Renal cortex interstitium (tissue), 15 donors: Measurements from ENCODE around the gene CLCN7. TPM values are rescaled to one million over a fixed set of nuclear protein-coding genes. Genes with fewer than 3 reads are reported as not detected.

Experiments
- DNase-seq, 11 donors: peaks; one replicate each; pipeline ENCODE4 v3.0.0-alpha.2; 2013; ENCODE audit warnings: low read depth in 9 of 11, low spot score in 4 of 11; ENCODE audit errors: extremely low read depth in 1 of 11
- long read RNA-seq, 16 experiments: transcript quantifications; one replicate each; lab custom pipeline, GENCODE V29; 2026
- polyA plus RNA-seq, 3 donors: library from polyadenylated mRNA; unstranded; fragments of 120-200 nt; gene quantifications; one replicate each; pipeline ENCODE4 v1.2.1, GENCODE V29; 2013; ENCODE audit not compliant: insufficient read length in 3 of 3

CLCN7 gene, protein sequence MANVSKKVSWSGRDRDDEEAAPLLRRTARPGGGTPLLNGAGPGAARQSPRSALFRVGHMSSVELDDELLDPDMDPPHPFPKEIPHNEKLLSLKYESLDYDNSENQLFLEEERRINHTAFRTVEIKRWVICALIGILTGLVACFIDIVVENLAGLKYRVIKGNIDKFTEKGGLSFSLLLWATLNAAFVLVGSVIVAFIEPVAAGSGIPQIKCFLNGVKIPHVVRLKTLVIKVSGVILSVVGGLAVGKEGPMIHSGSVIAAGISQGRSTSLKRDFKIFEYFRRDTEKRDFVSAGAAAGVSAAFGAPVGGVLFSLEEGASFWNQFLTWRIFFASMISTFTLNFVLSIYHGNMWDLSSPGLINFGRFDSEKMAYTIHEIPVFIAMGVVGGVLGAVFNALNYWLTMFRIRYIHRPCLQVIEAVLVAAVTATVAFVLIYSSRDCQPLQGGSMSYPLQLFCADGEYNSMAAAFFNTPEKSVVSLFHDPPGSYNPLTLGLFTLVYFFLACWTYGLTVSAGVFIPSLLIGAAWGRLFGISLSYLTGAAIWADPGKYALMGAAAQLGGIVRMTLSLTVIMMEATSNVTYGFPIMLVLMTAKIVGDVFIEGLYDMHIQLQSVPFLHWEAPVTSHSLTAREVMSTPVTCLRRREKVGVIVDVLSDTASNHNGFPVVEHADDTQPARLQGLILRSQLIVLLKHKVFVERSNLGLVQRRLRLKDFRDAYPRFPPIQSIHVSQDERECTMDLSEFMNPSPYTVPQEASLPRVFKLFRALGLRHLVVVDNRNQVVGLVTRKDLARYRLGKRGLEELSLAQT
- polyA plus RNA-seq = 10 to 100 TPM; 44.9 to 62.2 (median 51.7) TPM
- long read RNA-seq, donor 1, full-length matches to known transcripts = 10 of 10 reads
- long read RNA-seq, donor 1, partial matches to known transcripts = 0 of 10 reads
- long read RNA-seq, donor 1, other reads (novel, unspliced or antisense) = 0 of 10 reads
- long read RNA-seq, donor 2, partial matches to known transcripts = 0 of 3 reads
- long read RNA-seq, donor 2, other reads (novel, unspliced or antisense) = 0 of 3 reads
- long read RNA-seq, donor 3, full-length matches to known transcripts = 8 of 8 reads
- long read RNA-seq, donor 3, partial matches to known transcripts = 0 of 8 reads
- long read RNA-seq, donor 3, other reads (novel, unspliced or antisense) = 0 of 8 reads
- long read RNA-seq, donor 4, full-length matches to known transcripts = 8 of 8 reads
- long read RNA-seq, donor 4, partial matches to known transcripts = 0 of 8 reads
- long read RNA-seq, donor 4, other reads (novel, unspliced or antisense) = 0 of 8 reads
- long read RNA-seq, donor 5 = 0 reads
- long read RNA-seq, donor 6, full-length matches to known transcripts = 9 of 9 reads
- long read RNA-seq, donor 6, partial matches to known transcripts = 0 of 9 reads
- long read RNA-seq, donor 6, other reads (novel, unspliced or antisense) = 0 of 9 reads
- long read RNA-seq, donor 7, full-length matches to known transcripts = 5 of 5 reads
- long read RNA-seq, donor 7, partial matches to known transcripts = 0 of 5 reads
- long read RNA-seq, donor 7, other reads (novel, unspliced or antisense) = 0 of 5 reads
- long read RNA-seq, donor 8 = 0 reads
- long read RNA-seq, donor 9, full-length matches to known transcripts = 7 of 7 reads
- long read RNA-seq, donor 9, partial matches to known transcripts = 0 of 7 reads
- long read RNA-seq, donor 9, other reads (novel, unspliced or antisense) = 0 of 7 reads
- long read RNA-seq, donor 10, full-length matches to known transcripts = 5 of 5 reads
- long read RNA-seq, donor 10, partial matches to known transcripts = 0 of 5 reads
- long read RNA-seq, donor 10, other reads (novel, unspliced or antisense) = 0 of 5 reads
- long read RNA-seq, donor 11, full-length matches to known transcripts = 8 of 8 reads
- long read RNA-seq, donor 11, partial matches to known transcripts = 0 of 8 reads
- long read RNA-seq, donor 11, other reads (novel, unspliced or antisense) = 0 of 8 reads
- long read RNA-seq, donor 12, full-length matches to known transcripts = 5 of 17 reads
- long read RNA-seq, donor 12, partial matches to known transcripts = 12 of 17 reads
- long read RNA-seq, donor 12, other reads (novel, unspliced or antisense) = 0 of 17 reads
- long read RNA-seq, donor 13 = 0 reads
- long read RNA-seq, donor 14, partial matches to known transcripts = 0 of 4 reads
- long read RNA-seq, donor 14, other reads (novel, unspliced or antisense) = 0 of 4 reads
- long read RNA-seq, donor 15, full-length matches to known transcripts = 3 of 3 reads
- long read RNA-seq, donor 15, partial matches to known transcripts = 0 of 3 reads
- long read RNA-seq, donor 15, other reads (novel, unspliced or antisense) = 0 of 3 reads
- long read RNA-seq, donor 16, full-length matches to known transcripts = 31 of 103 reads
- long read RNA-seq, donor 16, partial matches to known transcripts = 67 of 103 reads
- long read RNA-seq, donor 16, other reads (novel, unspliced or antisense) = 5 of 103 reads

DNA sequence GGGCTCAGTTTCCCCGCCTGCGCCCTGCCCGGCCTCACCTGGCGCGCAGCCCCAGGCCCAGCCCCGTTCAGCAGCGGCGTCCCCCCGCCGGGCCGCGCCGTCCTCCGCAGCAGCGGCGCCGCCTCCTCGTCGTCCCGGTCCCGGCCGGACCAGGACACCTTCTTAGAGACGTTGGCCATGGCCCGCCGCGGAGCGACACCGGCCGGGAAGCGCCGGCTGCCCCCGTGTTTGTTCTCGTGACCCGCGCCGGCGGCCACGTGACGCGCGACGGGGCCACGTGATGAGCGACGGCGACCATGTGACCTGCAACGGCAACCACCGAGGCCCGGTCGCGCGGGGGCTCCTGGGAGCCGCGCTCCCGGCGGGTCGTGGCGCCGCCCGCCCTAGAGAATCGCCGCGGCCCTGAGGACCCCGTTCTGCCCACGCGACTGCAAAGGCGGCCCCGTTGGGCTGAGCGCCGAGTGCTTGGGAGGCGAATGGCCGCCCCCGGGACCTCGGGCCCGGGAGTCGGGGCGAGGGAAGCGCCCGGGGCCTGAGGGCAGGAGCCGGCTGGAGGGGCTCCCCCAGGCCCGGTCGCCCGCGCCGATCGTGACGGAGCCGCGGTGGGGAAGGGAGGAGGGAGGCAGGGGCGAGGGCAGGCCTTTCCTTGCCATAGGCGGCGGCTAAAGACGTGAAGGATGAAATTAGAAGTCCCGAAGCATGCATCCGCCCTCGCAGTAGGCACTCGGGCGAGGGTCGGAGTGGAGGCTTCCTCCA is at the start of gene CLCN7:
TSS of gene CLCN7 (minus strand) at position 233 of the 756 bp plus-strand sequence. CDS start at position 179, 54 bp downstream.
- DNase-seq = peak; percentile 58 to 81 (median 76)

DNA sequence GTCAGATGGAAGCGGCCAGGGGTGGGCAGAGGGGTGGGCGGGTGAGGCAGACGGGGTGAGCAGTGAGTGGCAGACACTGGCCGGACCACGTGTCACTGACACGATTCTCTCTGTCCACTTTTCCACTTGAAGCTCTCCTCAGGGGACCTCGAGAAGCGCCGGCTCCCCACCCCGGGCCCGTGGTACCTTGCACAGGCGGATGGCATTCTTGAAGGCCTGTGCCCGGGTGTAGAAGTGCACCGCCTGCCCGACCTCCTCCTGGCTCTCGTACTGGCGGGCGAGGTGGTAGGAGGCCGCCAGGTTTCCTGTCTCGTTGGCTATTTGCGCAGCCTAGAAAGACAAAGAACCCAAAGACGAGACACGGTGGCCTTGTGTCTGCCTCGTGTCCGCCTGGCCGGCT is 49.5 kb upstream of the CLCN7 start:
- DNase-seq = no peak

DNA sequence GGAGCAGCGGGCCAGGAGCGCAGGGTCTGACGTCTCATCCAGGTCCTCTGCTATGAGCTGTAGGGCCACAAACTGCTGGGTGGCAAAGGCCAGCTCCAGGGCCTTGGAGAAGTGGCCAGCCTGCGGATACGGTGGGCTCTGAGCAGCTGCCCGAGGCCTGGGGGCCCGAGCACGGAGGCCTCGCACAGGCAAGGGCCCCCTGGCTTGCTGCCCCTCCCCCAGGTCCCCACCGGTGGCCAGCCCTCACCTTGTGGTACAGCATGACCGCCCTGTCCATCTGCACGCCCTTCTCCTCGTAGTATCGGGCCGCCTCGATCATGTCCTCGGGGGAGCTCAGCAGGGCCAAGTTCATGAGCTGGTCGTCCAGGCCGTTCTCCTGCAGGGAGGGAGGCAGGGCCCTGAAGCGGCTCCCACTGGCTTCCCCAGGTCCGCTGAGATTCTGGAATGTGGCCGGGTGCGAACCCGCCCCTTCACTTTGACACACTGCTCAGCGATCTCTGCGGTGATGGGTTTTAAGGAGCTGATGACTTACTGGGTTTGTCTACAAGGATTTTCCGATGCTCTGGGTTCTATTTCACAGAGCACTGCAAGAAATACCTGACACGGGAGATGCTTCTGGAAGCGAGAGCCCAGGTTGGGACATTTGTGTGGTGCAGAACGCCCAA is 48.9 kb upstream of the CLCN7 start:
- DNase-seq = no peak

DNA sequence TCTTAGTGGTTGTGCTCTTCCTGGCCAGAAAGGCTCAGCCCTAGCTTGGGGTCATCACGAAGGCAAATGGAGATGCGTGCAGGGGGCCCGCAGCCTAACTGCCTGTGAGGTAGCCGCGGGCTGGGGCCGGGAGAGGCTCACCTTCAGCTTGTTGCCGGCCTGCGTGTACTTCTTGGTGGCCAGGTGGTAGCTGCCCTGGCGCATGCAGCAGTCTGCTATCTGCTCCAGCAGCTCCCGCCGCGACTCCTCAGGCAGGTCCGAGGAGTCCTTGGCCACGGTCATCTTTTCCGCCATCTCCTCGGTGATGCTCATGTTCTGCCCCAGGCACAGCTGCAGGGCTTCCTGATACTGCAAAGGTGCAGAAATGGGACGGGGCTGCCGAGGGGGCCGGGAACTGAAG is 45.6 kb upstream of the CLCN7 start:
- DNase-seq = no peak

DNA sequence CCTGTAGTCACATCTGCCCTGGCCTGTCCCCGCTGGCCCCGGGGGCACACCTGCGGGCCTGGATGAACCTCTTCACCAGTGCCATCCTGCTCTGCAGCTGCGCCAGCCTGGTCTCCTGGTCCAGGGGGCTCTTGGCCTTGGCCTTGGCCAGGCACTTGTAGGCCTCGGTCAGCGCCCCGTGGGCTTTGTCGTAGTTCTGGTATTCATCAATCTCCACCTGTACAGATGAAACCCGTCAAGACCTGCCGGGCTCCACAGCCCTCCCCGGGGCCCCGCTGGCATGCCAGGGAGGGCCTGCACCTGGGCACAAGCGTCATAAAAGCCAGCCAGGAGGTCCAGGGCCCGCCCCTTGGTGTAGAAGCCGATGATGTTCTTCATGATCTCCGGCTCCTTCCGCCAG is 45.0 kb upstream of the CLCN7 start:
- DNase-seq = no peak

DNA sequence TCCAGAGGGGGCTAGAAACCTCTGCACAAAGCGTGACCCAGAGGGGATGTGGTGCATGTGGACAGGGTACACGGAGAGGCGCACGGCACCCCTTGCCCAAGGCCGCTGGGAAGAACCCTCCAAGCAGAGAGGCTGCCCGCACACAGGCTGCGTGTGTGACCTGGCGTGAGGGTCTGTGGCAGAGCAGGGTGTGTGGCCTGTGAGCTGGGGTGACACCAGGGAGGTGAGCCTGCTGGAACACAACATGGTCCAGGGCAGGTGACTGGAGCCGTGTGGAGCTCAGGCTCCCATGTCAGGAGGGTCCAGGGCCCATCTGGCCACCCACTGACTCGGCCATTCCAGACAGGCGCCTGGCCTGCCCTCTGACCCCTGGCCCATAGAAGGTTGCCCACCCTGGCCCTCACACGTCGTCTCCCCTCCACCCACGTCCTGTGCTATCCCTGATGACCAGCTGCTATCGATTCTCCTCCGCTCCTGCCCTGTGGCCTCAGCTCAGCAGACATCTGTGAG is 43.9 kb upstream of the CLCN7 start:
- no peak for DNase-seq

DNA sequence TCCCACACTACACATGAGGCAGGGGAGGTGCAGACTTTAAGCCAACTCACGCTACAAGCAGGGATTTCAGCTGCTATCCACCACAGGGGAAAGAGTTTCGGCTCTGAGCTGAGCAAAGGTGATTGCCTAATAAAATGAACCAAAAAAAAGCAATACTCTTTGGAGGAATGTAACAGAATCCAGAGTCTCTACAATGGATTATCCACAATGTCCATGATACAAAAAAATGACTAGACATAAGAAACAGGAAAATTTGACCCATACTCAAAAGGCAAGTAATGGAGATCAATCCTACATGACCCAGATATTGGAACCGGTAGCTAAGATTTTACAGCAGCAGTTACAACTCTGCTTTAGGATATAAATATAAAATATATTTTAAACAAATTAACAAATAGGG is 39.7 kb upstream of the CLCN7 start:
- DNase-seq = no peak

DNA sequence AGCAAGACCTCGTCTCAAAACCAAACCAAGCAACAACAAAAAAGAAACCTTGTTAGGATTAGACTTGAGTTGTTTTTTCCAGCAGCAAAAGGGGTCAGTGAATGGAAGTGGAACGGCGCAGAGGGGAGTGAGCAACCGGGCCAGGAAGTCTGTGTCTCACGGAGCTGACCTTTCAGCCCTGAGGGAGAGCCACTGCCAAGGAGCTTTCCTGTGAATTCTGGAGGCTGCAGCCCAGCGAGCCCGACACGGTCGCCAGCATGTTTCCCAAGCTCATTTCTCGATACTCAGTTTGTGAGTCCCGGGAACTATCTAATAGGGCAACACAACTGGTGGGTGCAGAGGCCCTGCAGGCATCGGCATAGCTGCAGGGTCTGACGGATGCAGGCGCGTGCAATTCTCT is 37.9 kb upstream of the CLCN7 start:
- DNase-seq = no peak

DNA sequence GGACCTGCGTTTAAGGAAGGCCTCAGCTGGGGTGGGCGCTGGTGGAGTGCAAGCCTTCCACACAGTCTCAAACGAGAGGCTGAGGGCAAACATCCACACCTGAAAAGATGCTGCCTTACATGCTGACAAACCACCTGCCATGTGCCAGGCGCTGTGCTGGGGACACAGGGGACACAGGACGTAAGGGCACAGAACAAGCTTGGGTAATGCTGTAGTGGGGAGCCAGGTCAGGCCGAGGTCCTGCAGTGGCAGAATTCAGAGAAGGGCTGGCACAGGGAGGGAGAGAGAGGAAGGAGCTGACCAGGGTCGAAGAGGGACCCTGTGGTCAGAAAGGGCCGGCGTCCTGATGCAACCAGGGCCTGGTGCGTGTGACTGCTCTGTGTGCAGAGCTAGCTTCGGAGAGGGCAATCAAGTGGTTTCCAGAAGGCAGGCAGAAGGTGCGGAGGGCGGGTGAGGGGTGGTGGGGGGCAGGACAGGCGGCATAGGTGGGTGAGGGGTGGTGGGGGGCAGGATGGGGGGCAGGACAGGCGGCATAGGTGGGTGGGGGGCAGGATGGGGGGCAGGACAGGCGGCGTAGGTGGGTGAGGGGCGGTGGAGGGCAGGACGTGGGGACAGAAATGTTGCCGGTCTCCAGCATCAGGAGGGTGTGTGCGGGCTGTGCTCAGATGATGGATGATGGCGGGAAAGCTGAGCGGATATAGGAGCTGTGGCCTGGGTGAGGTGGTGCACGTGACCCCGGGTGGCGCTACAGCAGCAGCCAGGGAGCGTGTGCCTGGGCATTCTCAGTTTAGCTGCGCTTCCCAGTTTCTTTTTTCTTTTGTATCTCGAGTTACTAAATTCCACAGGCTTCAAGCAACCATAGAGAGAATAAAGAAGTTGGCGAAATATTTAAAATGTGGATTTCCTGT is 37.1 kb upstream of the CLCN7 start:
- no peak for DNase-seq

DNA sequence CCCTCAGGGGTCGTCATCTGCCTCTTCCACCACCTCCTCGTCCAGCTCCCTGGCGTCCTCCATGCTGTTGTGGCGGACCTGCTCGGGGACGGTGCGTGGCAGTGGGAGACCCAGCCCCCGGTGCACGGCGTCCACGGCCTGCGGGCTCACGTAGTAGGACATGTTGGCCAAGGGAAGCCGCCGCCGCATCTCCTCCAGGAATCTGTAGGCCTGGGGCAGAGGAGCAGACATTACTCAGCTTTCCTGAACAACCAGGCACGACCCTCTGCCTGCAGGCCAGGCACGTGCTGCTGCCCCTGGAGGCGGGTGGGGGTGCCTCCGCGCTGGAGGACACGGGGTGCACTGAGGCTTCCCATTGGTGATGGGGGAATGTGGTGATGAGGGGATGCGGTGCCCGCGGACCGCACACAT is 36.1 kb upstream of the CLCN7 start:
- no peak for DNase-seq

DNA sequence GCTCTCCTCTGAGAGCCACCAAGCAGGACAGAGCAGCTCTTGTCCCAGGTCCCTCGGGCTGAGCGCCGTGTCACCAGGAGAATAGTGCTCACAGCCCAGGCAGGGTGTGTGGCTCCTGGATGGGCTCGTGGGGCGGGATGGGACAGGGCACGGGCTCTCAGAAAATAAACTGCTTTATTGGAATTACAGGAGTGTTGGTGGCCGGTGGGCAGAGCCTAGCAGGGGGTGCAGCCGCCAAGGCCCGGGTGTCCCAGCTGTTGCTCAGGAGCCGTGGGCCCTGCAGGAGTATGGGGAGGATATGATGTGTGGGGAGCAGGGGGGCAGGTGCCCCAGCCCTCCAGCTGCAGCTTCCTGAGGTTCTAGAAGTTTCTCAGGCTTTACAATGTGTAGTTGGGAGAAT is 35.4 kb upstream of the CLCN7 start:
- no peak for DNase-seq

DNA sequence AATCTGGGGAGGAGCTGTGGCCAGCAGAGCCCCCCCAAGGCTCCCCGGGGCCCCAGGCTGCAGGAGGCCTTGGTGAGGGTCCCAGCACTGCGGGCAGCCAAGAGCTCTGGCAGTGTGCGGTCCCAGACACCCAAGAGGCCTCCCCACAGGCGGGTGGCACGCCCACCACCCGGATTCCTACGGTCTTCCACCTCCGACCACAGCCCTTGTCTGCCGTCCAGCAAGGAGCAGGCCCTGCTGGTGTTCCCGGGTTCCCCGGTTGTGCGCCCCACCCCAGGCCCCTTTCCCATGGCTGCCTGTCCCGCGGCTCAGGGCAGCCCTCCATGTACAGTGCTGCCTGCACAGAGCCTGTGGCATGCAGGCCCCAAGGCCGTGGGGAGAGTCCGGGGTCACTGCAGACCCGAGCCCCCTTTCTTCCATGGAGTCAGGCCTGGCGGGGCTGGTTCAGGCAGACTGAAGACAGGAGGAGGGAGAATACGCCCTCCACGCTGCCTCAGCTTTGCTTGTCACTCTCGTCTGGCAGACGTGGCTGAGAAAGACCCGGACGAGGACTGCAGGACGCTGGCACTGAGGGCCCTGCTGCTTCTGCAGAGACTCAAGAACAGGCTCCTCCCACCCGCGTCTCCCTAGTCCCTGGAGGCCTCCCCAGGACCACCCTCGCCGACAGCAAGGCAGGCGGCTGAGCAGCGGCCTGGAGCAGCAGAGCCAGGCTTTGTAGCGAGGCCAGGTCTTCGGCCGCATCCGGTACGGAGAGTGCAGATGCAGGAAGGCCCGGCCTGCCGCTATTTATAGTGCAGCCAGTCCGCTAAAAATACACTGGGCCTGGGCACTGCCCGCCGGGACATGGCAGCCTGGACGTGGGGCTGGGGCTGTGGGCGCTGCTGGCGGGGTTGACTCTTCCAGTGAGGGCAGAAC is 34.7 kb upstream of the CLCN7 start:
- DNase-seq = no peak

DNA sequence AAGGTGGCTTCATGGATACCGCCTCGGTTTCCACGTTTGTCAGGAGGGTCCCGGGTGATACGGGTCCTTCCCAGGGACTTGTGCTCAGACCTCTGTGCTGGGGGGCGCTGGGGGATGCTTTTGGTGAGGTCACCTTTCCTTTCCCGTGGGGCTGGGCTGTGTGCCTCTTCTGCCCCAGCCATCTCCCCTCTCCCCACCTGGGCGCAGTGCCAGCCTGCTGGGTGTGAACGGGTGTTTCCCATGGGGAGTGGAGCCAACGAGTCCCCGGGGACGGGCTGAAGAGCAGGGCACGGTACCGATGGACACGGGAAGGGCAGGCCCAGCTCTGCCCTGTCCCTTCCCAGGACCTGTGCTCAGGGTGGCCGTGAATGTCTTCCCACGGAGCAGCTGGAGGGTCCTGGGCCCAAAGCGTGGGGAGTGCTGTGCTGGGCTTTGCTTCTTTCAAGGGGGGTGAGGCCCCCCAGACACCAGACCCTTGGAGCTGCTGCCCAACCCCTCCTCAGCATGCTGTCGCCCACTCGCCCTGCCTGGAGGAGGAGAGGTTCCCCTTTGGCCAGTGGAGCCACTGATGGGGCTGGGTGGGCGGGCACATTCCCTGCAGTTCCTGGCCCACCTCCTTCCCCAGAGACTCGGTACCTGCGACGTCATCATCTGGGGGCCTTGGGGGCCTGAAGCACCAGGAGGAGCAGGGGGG is 33.8 kb upstream of the CLCN7 start:
- DNase-seq = no peak
